PFSK-1 (cell line): ENCODE results near the gene ZBBX.

Experiments
- POLR2AphosphoS5 ChIP-seq: IDR thresholded peaks from 2 replicates; pipeline ENCODE4 v1.6.1; 2012; ENCODE audit warnings: low read depth, mild to moderate bottlenecking, control low read depth, low read length, moderate library complexity
- SIN3A ChIP-seq: IDR thresholded peaks from 2 replicates; pipeline ENCODE4 v1.6.1; 2012; ENCODE audit warnings: mild to moderate bottlenecking, low read length, moderate library complexity, borderline replicate concordance; ENCODE audit not compliant: insufficient read depth
- TAF1 ChIP-seq: IDR thresholded peaks from 2 replicates; pipeline ENCODE4 v1.6.1; 2012; ENCODE audit warnings: low read length, control low read depth, borderline replicate concordance; ENCODE audit not compliant: insufficient read depth
- TF ChIP-seq, protein P1 (sequence below), 2 experiments: IDR thresholded peaks; 2 replicates each; pipeline versions ENCODE4 v1.6.1 to v1.8.0; 2011 to 2012; ENCODE audit warnings: low read depth in 2 of 2, low read length in 2 of 2, control low read depth in 1 of 2, inconsistent platforms in 1 of 2, mild to moderate bottlenecking in 1 of 2, moderate library complexity in 1 of 2; ENCODE audit not compliant: insufficient read depth in 1 of 2

DNA sequence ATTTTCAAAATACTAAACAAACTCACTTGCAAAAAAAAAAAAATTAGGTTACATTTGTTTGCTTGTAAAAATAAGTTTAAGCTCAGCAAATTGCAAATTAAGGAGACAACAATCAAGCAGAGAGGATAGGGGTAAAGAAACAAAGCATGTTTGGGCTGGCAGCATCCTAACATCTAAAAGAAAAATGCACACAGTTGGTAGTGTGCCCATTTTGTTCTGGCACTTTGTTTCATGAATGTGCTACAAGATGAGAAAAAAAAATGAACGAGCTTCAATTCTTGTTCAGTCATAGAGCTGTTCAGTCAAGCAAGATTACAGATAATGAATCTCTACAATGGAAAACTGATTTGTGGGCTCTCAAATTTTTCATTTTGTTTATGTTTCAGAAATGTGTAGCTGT, 17.7 kb upstream of the ZBBX start:
- TF ChIP-seq POLR2AphosphoS5 (no peak), SIN3A (no peak), TAF1 (no peak)
- TF ChIP-seq, protein P1, sequence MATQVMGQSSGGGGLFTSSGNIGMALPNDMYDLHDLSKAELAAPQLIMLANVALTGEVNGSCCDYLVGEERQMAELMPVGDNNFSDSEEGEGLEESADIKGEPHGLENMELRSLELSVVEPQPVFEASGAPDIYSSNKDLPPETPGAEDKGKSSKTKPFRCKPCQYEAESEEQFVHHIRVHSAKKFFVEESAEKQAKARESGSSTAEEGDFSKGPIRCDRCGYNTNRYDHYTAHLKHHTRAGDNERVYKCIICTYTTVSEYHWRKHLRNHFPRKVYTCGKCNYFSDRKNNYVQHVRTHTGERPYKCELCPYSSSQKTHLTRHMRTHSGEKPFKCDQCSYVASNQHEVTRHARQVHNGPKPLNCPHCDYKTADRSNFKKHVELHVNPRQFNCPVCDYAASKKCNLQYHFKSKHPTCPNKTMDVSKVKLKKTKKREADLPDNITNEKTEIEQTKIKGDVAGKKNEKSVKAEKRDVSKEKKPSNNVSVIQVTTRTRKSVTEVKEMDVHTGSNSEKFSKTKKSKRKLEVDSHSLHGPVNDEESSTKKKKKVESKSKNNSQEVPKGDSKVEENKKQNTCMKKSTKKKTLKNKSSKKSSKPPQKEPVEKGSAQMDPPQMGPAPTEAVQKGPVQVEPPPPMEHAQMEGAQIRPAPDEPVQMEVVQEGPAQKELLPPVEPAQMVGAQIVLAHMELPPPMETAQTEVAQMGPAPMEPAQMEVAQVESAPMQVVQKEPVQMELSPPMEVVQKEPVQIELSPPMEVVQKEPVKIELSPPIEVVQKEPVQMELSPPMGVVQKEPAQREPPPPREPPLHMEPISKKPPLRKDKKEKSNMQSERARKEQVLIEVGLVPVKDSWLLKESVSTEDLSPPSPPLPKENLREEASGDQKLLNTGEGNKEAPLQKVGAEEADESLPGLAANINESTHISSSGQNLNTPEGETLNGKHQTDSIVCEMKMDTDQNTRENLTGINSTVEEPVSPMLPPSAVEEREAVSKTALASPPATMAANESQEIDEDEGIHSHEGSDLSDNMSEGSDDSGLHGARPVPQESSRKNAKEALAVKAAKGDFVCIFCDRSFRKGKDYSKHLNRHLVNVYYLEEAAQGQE (IDR thresholded peaks at IDR 0.05; ENCODE audit: insufficient read depth in 1 of 2, low read depth in 2 of 2, low read length in 2 of 2) = no peak
